SK-N-MC (cell line): ENCODE results near the gene DAND5.

Source experiments
- FOXP2 ChIP-seq: optimal IDR thresholded peaks from 2 replicates; pipeline ENCODE3; 2011; ENCODE audit warnings: mild to moderate bottlenecking, moderate library complexity; ENCODE audit not compliant: insufficient read depth; ENCODE audit errors: extremely low read length, control extremely low read depth
- POLR2AphosphoS5 ChIP-seq: IDR thresholded peaks from 2 replicates; pipeline ENCODE4 v1.6.1; 2012; ENCODE audit warnings: mild to moderate bottlenecking, low read depth, low read length, borderline replicate concordance

GRCh38 chr19:12943437-12944044, 25.8 kb upstream of the DAND5 start:
- TF ChIP-seq POLR2AphosphoS5: peak; percentile 22; the same call in 1 of the 2 replicates
- no peak for TF ChIP-seq FOXP2
